GM12878 (cell line): Measurements from ENCODE around the gene NEK11. TPM values are rescaled to one million over a fixed set of nuclear protein-coding genes. Genes with fewer than 3 reads are reported as not detected.

Experiments
- BCL3 ChIP-seq: IDR thresholded peaks from 2 replicates; pipeline ENCODE4 v1.6.1; 2011; ENCODE audit warnings: borderline replicate concordance, low read depth, mild to moderate bottlenecking, moderate library complexity, low read length; ENCODE audit not compliant: insufficient read depth, poor library complexity, severe bottlenecking
- CBX5 ChIP-seq: sonication (generic); IDR thresholded peaks from 2 replicates; pipeline ENCODE4 v1.6.1; 2016; ENCODE audit warnings: low read depth, moderate library complexity, mild to moderate bottlenecking, inconsistent platforms
- CUX1 ChIP-seq: IDR thresholded peaks from 2 replicates; pipeline ENCODE4 v1.6.1; 2012; ENCODE audit warnings: improper control_type of control experiment, low read depth, low read length; ENCODE audit not compliant: insufficient replicate concordance
- EGR1 ChIP-seq, 2 experiments: IDR thresholded peaks; 1 replicate in 1 of 2; 2 replicates in 1 of 2; pipeline ENCODE4 v1.6.1; 2011 to 2012; ENCODE audit warnings: low read depth in 2 of 2, low read length in 2 of 2, borderline replicate concordance in 1 of 2, mild to moderate bottlenecking in 1 of 2, moderate library complexity in 1 of 2
- ESRRA ChIP-seq: IDR thresholded peaks from 2 replicates; pipeline ENCODE4 v1.6.1; 2012; ENCODE audit warnings: mild to moderate bottlenecking, low read length, improper control_type of control experiment
- IKZF1 ChIP-seq: fragments of 450-650 bp; conservative IDR thresholded peaks from 2 replicates; pipeline ENCODE4 v1.6.1; 2017; ENCODE audit warnings: antibody characterized with exemption, mild to moderate bottlenecking
- MEF2B ChIP-seq: fragments of 450-650 bp; IDR thresholded peaks from 2 replicates; pipeline ENCODE4 v1.6.1; 2018; ENCODE audit warnings: mild to moderate bottlenecking, moderate library complexity; ENCODE audit not compliant: partially characterized antibody, poor library complexity, severe bottlenecking
- PML ChIP-seq: IDR thresholded peaks from 2 replicates; pipeline ENCODE4 v1.6.1; 2012; ENCODE audit warnings: low read length, inconsistent platforms
- RELB ChIP-seq: fragments of 450-650 bp; IDR thresholded peaks from 2 replicates; pipeline ENCODE4 v1.6.1; 2017; ENCODE audit warnings: low read depth, mild to moderate bottlenecking, moderate library complexity
- SIX5 ChIP-seq: IDR thresholded peaks from 2 replicates; pipeline ENCODE4 v1.6.1; 2011; ENCODE audit warnings: mild to moderate bottlenecking, low read depth, low read length, moderate library complexity; ENCODE audit not compliant: severe bottlenecking
- SMAD1 ChIP-seq: fragments of 450-650 bp; IDR thresholded peaks from 2 replicates; pipeline ENCODE4 v1.6.1; 2018; ENCODE audit warnings: mild to moderate bottlenecking, low read depth; ENCODE audit not compliant: partially characterized antibody
- SP1 ChIP-seq: IDR thresholded peaks from one replicate; pipeline ENCODE4 v1.6.1; 2011; ENCODE audit warnings: low read depth, low read length
- ZNF592 ChIP-seq: fragments of 450-650 bp; IDR thresholded peaks from 2 replicates; pipeline ENCODE4 v1.6.1; 2017; ENCODE audit warnings: mild to moderate bottlenecking, moderate library complexity
- polyA plus RNA-seq, 11 experiments: library from polyadenylated mRNA; depleted of rRNA in 4 of 11; unstranded in 6 of 11; stranded (reverse) in 5 of 11; fragments of >200 nt; fragmentation: Nextera tagmentation in 4 of 11; fragmentation: Illumina TruSeq in 1 of 11; extraction: Ambion mirVana in 4 of 11; extraction: Trizol in 1 of 11; gene quantifications; 1 replicate in 1 of 11; 2 replicates in 10 of 11; pipeline versions ENCODE4 v1.2.1 to v1.2.3, GENCODE V29; 2011 to 2016; ENCODE audit warnings: inconsistent platforms in 2 of 11, missing spikeins in 2 of 11, low read depth in 1 of 11
- total RNA-seq, 4 experiments: library from RNA; depleted of rRNA in 3 of 4; stranded (reverse); fragments of >200 nt in 3 of 4; fragmentation: Illumina TruSeq in 1 of 4; extraction: Trizol in 1 of 4; gene quantifications; 2 replicates each; pipeline versions ENCODE4 v1.2.1 to v1.2.3, GENCODE V29; 2013 to 2021

NEK11 gene
- total and polyA plus RNA-seq, 10 of the 15 experiments (the other 5 are each of a cell fraction or from before 2014, with no cell fraction given), result 0.05 to 0.94 (median 0.36) TPM; not detected in 1

GRCh38 chr3:131026321-131027151 lies at the start of gene NEK11, which contains the start of gene ASTE1 (continued):
- no peak for TF ChIP-seq CUX1
- no peak for TF ChIP-seq ZNF592
- peak; percentile 76 for TF ChIP-seq SIX5
- peak; percentile 83 for TF ChIP-seq RELB
- TF ChIP-seq EGR1 (IDR thresholded peaks at IDR 0.05; ENCODE audit: borderline replicate concordance in 1 of 2, low read depth in 2 of 2, low read length in 2 of 2), result peak in 1 of 2 experiments; percentile 34; a peak in 1 of 3 replicates
- TF ChIP-seq BCL3, result no peak
- peak; percentile 86; the same call in 1 of the 2 replicates for TF ChIP-seq PML
- peak; percentile 81 for TF ChIP-seq IKZF1
- TF ChIP-seq ESRRA, result no peak
- peak; percentile 24 for TF ChIP-seq MEF2B
- TF ChIP-seq CBX5, result no peak
- no peak for TF ChIP-seq SP1
- TF ChIP-seq SMAD1, result no peak
